Glutamatergic neuron (in vitro differentiated cells): ENCODE measurements around the gene ECE2. TPM values are rescaled to one million over a fixed set of nuclear protein-coding genes. Genes with fewer than 3 reads are reported as not detected.
A peak's percentile ranks its signal among the peaks of the same experiment; 100 is the strongest.

Experiments
- DNase-seq: peaks from one replicate; pipeline ENCODE4 v3.0.0; 2022
- H3K27ac Mint-ChIP-seq: one replicate; pipeline ENCODE4 v1.8.0; 2020; ENCODE audit warnings: mild to moderate bottlenecking, mixed read lengths, inconsistent platforms; ENCODE audit not compliant: unreplicated experiment
- H3K27me3 Mint-ChIP-seq: one replicate; pipeline ENCODE4 v1.8.0; 2020; ENCODE audit warnings: mild to moderate bottlenecking, moderate library complexity, mixed read lengths, inconsistent platforms; ENCODE audit not compliant: unreplicated experiment
- H3K36me3 Mint-ChIP-seq: one replicate; pipeline ENCODE4 v1.8.0; 2020; ENCODE audit warnings: mild to moderate bottlenecking, mixed read lengths, inconsistent platforms; ENCODE audit not compliant: unreplicated experiment
- H3K4me1 Mint-ChIP-seq: one replicate; pipeline ENCODE4 v1.8.0; 2020; ENCODE audit warnings: mild to moderate bottlenecking, low read depth, mixed read lengths, inconsistent platforms; ENCODE audit not compliant: unreplicated experiment
- H3K4me3 Mint-ChIP-seq: one replicate; pipeline ENCODE4 v1.8.0; 2020; ENCODE audit warnings: mild to moderate bottlenecking, mixed read lengths, inconsistent platforms; ENCODE audit not compliant: unreplicated experiment
- H3K9me3 Mint-ChIP-seq: one replicate; pipeline ENCODE4 v1.8.0; 2020; ENCODE audit warnings: mild to moderate bottlenecking, moderate library complexity, mixed read lengths, inconsistent platforms; ENCODE audit not compliant: unreplicated experiment
- total RNA-seq: library from RNA; stranded (reverse); fragmentation: NEBNext Ultra II Directional; extraction: Animal tissue kit (Norgen Biotek cat#: 25700); gene quantifications from one replicate; pipeline ENCODE4 v1.2.1, GENCODE V29; 2021; ENCODE audit not compliant: unreplicated experiment
- TF ChIP-seq, protein P1 (sequence below): fragments of 200-600 bp; sonication (generic); IDR thresholded peaks from one replicate; pipeline ENCODE4 v1.5.0; 2021; ENCODE audit not compliant: partially characterized antibody, unreplicated experiment

Gene ECE2
- total RNA-seq, 1 donor from 2014 or later: 1.6 TPM

DNA sequence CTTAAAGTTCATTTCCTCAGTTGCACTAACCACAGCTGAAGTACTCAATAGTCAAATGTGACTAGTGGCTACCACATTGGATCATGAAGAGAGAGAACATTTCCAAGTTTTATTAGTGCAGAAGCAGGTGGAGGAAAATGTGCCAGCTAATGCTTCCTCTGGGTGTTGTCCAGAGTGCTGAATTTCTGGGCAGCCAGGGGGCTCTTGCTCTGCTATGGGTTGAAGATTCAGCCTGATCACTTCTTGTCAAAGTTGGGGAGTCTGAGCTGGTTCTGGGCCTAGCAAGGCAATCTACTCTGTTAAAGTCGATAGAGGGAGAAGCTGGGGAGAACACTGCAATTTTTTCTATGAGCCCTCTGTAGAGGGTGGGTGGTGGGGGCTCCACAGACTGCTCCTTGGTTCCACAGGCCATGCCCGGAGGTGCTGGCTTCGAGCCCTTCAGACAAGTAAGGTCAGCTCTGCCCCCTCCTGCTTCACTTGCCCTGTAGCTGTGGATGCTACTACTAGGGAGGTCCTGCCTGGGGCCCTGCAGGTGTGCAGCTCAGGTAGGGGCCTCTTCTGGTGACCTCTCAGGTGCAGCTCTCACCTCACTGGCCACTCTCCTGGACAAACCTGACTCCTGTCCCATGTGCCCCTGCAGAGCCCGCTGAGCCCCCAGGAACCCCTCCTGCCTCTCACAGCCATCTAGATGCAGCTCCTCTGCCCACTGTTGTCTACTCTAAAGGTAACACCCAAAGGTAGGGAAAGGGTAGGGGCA, 35.3 kb upstream of the ECE2 start:
- Mint-ChIP-seq H3K9me3 (peaks cover 13% of the 10 kb centered on the region), H3K4me1 (peaks cover 12% of the 10 kb centered on the region), H3K27me3 (peaks cover 14% of the 10 kb centered on the region), H3K36me3 (peaks cover 8% of the 10 kb centered on the region), H3K27ac (no peak overlapping the region), H3K4me3 (no peak overlapping the region)
- DNase-seq: no peak
- TF ChIP-seq, protein P1, sequence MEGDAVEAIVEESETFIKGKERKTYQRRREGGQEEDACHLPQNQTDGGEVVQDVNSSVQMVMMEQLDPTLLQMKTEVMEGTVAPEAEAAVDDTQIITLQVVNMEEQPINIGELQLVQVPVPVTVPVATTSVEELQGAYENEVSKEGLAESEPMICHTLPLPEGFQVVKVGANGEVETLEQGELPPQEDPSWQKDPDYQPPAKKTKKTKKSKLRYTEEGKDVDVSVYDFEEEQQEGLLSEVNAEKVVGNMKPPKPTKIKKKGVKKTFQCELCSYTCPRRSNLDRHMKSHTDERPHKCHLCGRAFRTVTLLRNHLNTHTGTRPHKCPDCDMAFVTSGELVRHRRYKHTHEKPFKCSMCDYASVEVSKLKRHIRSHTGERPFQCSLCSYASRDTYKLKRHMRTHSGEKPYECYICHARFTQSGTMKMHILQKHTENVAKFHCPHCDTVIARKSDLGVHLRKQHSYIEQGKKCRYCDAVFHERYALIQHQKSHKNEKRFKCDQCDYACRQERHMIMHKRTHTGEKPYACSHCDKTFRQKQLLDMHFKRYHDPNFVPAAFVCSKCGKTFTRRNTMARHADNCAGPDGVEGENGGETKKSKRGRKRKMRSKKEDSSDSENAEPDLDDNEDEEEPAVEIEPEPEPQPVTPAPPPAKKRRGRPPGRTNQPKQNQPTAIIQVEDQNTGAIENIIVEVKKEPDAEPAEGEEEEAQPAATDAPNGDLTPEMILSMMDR: no peak

DNA sequence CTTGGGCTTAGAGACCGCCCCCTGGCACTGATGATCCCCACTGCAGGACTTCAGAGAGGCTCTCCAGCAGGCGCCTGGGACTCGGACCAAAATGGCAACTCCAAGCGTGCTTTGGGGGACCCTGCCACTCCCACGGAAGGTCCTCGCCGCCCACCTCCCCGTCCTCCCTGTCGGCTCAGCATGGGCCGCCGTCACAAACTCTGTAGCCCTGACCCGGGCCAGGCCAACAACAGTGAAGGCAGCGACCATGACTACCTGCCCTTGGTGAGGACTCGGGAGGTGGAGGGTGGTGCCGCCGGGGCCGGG, 34.7 kb upstream of the ECE2 start:
- Mint-ChIP-seq H3K4me1 (peaks cover 7% of the 10 kb centered on the region), H3K27me3 (peaks cover 12% of the 10 kb centered on the region), H3K27ac (no peak overlapping the region), H3K4me3 (no peak overlapping the region), H3K9me3 (peaks cover 10% of the 10 kb centered on the region), H3K36me3 (peaks cover 8% of the 10 kb centered on the region)
- TF ChIP-seq, protein P1: no peak
- no peak for DNase-seq

DNA sequence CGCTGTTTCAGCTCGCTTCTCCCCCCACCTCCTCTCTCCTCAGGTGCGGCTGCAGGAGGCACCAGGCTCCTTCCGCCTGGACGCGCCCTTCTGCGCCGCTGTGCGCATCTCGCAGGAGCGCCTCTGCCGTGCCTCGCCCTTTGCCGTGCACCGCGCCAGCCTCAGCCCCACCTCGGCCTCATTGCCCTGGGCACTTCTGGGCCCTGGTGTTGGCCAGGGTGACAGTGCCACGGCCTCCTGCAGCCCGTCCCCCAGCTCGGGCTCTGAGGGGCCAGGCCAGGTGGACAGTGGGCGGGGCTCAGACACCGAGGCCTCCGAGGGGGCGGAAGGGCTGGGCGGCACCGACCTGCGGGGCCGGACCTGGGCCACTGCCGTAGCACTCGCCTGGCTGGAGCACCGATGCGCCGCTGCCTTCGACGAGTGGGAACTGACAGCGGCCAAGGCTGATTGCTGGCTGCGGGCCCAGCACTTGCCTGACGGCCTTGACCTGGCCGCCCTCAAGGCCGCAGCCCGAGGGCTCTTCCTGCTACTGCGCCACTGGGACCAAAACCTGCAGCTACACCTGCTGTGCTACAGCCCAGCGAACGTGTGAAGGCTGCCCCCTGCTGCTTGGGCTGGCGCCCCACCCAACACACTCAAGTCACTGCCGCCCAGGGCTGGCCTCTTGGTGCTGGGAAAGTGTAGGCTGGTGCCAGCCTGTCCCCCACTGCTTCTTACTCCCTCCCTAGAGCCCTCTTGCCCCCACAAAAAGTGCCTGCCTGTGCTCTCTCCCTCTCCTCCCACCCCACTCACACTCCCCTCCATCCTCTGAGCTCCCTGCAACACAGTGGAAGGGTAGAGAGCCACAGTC, 34.1 kb upstream of the ECE2 start:
- Mint-ChIP-seq H3K27ac (no peak overlapping the region), H3K27me3 (peaks cover 13% of the 10 kb centered on the region), H3K9me3 (peaks cover 10% of the 10 kb centered on the region), H3K4me1 (peaks cover 7% of the 10 kb centered on the region), H3K36me3 (peaks cover 8% of the 10 kb centered on the region), H3K4me3 (no peak overlapping the region)
- TF ChIP-seq, protein P1: peak; percentile 56
- DNase-seq: peak; percentile 80

DNA sequence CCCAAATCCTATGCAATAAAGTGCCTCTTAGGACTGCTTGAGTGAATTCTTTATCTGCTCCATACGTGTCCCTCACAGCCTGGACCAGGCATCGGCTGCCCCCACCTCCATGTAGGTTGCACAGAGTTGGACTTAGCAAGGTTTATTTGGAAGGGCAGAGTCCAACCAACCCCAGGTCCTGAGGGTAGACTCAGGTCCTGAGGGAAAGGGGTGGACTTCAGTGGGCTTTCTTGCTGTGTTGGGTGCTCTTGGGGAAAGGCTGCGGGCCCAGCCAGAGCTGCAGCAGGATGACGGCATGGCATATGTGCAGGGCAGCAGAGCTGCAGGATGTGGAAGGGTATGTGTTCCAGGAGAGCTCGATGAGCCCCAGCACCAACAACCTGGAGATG, 33.5 kb upstream of the ECE2 start:
- H3K27ac Mint-ChIP-seq: no peak overlapping the region
- TF ChIP-seq, protein P1: no peak
- peaks cover 10% of the 10 kb centered on the region for H3K9me3 Mint-ChIP-seq
- no peak overlapping the region for H3K4me3 Mint-ChIP-seq
- peaks cover 11% of the 10 kb centered on the region for H3K27me3 Mint-ChIP-seq
- H3K36me3 Mint-ChIP-seq: peaks cover 8% of the 10 kb centered on the region
- H3K4me1 Mint-ChIP-seq: peaks cover 4% of the 10 kb centered on the region
- no peak for DNase-seq
